ENCODE results near the gene CSTF2. TPM values are rescaled to one million over a fixed set of nuclear protein-coding genes. Genes with fewer than 3 reads are reported as not detected.

CSTF2 gene
- total and polyA plus RNA-seq, 9 of the 15 experiments (the other 6 are each of a cell fraction or from before 2014, with no cell fraction given): 11.6 to 57.9 (median 46.4) TPM

DNA sequence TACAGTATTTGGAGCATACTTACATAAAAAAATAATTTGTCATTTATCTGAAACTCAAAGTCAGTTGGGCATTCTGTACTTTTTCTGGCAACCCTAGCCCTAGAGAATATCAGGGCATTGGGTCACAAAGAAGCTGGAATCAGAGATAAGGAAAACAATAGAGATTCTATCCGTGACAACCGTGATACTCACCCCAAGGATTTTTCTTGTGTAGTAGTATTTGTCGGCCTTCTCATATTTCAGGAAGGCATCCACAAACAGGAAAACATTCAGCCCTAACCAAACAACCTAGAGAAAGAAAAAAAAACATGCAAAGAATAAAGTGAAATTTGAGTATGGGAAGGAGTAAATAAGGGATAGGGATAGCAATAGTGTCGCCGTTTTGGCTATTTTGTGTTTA lies 50.3 kb downstream of the CSTF2 start:
- Histone ChIP-seq H3K9me1 (ENCODE audit: control insufficient read depth, insufficient read depth, low read length) (no peaks in the 10 kb centered on the region), H3K4me1 (replicated peaks in 1 of 2; ENCODE audit: control insufficient read depth in 2 of 2, insufficient read depth in 2 of 2, low read length in 2 of 2) (no peaks in the 10 kb centered on the region), H3K27ac (ENCODE audit: extremely low read depth, low read depth, low read length) (no peak overlapping the region), H3K9me3 (replicated peaks; ENCODE audit: control insufficient read depth, insufficient read depth, low read depth, low read length) (no peaks in the 10 kb centered on the region), H3K36me3 (ENCODE audit: control insufficient read depth, insufficient read depth, low read length) (no peaks in the 10 kb centered on the region), H2AFZ (ENCODE audit: low read depth, low read length) (no peak overlapping the region), H3K4me2 (ENCODE audit: insufficient read depth, low read length) (no peak overlapping the region), H3K9ac (ENCODE audit: insufficient read depth in 1 of 2, low read depth in 2 of 2, low read length in 2 of 2) (no peak overlapping the region), H3K4me3 (no peak overlapping the region), H4K20me1 (replicated peaks; ENCODE audit: control insufficient read depth, insufficient read depth, low read length) (no peaks in the 10 kb centered on the region), H3K27me3 (ENCODE audit: control insufficient read depth in 2 of 2, insufficient read depth in 2 of 2, low read length in 2 of 2) (peaks cover 0 to 4% of the 10 kb centered on the region in 2 experiments; a peak in 1 of 5 replicates), H3K79me2 (ENCODE audit: control insufficient read depth, insufficient read depth, low read length) (no peaks in the 10 kb centered on the region)
- BruUV-seq (replicated peaks): no TSS peak
- ATAC-seq (no peak), FAIRE-seq (no peak), DNase-seq (ENCODE audit: extremely low read depth in 1 of 4, low spot score in 3 of 4) (no peak)
- in situ Hi-C loops (cut with MboI): no loop called here
- POLR2A ChIA-PET: no interaction called here
- 0% methylated on average over 5 of the region's 5 CpGs for WGBS (ENCODE audit: insufficient coverage, low coverage, missing lambda C conversion rate)
- intact Hi-C loops (cut with micrococcal nuclease): no loop called here
- CTCF ChIA-PET (ENCODE audit: low intra/inter-chr PET ratio): no interaction called here
- TF ChIP-seq, protein P1, sequence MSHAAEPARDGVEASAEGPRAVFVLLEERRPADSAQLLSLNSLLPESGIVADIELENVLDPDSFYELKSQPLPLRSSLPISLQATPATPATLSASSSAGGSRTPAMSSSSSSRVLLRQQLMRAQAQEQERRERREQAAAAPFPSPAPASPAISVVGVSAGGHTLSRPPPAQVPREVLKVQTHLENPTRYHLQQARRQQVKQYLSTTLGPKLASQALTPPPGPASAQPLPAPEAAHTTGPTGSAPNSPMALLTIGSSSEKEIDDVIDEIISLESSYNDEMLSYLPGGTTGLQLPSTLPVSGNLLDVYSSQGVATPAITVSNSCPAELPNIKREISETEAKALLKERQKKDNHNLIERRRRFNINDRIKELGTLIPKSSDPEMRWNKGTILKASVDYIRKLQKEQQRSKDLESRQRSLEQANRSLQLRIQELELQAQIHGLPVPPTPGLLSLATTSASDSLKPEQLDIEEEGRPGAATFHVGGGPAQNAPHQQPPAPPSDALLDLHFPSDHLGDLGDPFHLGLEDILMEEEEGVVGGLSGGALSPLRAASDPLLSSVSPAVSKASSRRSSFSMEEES (CRISPR knock-in tag; IDR thresholded peaks at IDR 0.05): no peak
- TF ChIP-seq CBX2 (IDR thresholded peaks at IDR 0.05; ENCODE audit: insufficient read depth, low read length, poor library complexity, severe bottlenecking) (no peak), FUS (optimal IDR thresholded peaks at IDR 0.05; ENCODE audit: low read depth, low read length) (no peak), ZNF764 (CRISPR knock-in tag; IDR thresholded peaks at IDR 0.05; ENCODE audit: low read depth) (no peak), ZNF282 (CRISPR knock-in tag; IDR thresholded peaks at IDR 0.05) (no peak)
- TF ChIP-seq, protein P2, sequence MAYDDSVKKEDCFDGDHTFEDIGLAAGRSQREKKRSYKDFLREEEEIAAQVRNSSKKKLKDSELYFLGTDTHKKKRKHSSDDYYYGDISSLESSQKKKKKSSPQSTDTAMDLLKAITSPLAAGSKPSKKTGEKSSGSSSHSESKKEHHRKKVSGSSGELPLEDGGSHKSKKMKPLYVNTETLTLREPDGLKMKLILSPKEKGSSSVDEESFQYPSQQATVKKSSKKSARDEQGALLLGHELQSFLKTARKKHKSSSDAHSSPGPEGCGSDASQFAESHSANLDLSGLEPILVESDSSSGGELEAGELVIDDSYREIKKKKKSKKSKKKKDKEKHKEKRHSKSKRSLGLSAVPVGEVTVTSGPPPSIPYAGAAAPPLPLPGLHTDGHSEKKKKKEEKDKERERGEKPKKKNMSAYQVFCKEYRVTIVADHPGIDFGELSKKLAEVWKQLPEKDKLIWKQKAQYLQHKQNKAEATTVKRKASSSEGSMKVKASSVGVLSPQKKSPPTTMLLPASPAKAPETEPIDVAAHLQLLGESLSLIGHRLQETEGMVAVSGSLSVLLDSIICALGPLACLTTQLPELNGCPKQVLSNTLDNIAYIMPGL (CRISPR knock-in tag; IDR thresholded peaks at IDR 0.05): no peak
- TF ChIP-seq, protein P3, sequence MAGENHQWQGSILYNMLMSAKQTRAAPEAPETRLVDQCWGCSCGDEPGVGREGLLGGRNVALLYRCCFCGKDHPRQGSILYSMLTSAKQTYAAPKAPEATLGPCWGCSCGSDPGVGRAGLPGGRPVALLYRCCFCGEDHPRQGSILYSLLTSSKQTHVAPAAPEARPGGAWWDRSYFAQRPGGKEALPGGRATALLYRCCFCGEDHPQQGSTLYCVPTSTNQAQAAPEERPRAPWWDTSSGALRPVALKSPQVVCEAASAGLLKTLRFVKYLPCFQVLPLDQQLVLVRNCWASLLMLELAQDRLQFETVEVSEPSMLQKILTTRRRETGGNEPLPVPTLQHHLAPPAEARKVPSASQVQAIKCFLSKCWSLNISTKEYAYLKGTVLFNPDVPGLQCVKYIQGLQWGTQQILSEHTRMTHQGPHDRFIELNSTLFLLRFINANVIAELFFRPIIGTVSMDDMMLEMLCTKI (IDR thresholded peaks at IDR 0.05; ENCODE audit: partially characterized antibody): no peak
